NCI-H345 (cell line): ENCODE measurements around the gene UGGT2.

ENCODE experiments used
- DNase-seq: peaks from one replicate; lab custom pipeline; 2025; lab: John Stamatoyannopoulos, UW

Gene UGGT2, protein sequence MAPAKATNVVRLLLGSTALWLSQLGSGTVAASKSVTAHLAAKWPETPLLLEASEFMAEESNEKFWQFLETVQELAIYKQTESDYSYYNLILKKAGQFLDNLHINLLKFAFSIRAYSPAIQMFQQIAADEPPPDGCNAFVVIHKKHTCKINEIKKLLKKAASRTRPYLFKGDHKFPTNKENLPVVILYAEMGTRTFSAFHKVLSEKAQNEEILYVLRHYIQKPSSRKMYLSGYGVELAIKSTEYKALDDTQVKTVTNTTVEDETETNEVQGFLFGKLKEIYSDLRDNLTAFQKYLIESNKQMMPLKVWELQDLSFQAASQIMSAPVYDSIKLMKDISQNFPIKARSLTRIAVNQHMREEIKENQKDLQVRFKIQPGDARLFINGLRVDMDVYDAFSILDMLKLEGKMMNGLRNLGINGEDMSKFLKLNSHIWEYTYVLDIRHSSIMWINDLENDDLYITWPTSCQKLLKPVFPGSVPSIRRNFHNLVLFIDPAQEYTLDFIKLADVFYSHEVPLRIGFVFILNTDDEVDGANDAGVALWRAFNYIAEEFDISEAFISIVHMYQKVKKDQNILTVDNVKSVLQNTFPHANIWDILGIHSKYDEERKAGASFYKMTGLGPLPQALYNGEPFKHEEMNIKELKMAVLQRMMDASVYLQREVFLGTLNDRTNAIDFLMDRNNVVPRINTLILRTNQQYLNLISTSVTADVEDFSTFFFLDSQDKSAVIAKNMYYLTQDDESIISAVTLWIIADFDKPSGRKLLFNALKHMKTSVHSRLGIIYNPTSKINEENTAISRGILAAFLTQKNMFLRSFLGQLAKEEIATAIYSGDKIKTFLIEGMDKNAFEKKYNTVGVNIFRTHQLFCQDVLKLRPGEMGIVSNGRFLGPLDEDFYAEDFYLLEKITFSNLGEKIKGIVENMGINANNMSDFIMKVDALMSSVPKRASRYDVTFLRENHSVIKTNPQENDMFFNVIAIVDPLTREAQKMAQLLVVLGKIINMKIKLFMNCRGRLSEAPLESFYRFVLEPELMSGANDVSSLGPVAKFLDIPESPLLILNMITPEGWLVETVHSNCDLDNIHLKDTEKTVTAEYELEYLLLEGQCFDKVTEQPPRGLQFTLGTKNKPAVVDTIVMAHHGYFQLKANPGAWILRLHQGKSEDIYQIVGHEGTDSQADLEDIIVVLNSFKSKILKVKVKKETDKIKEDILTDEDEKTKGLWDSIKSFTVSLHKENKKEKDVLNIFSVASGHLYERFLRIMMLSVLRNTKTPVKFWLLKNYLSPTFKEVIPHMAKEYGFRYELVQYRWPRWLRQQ (N-terminal part only)

DNA sequence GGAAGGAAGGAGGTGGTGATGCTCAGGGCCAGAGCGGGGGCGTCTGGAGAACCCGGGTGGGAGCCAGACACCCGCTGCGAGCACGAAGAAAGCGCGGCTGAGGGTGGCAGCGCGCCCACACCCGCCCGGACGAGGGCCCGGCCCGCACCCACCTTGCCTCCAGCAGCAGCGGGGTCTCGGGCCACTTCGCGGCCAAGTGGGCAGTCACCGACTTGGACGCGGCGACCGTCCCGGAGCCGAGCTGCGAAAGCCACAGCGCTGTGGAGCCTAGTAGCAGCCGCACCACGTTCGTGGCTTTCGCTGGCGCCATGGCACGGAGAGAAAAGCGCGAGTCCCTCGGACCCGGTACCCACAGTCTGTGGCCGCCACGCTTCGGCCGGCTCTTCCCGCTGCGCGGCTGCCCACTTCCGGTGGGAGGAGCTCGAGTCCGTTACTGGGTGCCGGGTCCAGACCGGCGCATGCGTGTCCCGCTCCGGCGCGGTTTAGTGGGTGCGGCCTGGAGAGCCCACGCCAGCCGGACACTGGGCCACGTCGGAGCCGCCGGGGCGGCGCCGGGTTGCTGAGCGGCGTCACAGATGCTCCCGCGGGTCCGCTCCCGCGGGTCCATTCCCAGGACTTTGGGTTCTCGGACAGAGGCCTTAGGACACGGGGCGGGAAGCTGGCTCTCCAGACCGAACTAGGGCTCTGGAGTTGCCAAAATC lies at the start of gene UGGT2:
UGGT2 (minus strand) TSS at position 399 of the 701 bp plus-strand sequence; CDS start at position 310, 89 bp downstream.
- peak; percentile 89 for DNase-seq

DNA sequence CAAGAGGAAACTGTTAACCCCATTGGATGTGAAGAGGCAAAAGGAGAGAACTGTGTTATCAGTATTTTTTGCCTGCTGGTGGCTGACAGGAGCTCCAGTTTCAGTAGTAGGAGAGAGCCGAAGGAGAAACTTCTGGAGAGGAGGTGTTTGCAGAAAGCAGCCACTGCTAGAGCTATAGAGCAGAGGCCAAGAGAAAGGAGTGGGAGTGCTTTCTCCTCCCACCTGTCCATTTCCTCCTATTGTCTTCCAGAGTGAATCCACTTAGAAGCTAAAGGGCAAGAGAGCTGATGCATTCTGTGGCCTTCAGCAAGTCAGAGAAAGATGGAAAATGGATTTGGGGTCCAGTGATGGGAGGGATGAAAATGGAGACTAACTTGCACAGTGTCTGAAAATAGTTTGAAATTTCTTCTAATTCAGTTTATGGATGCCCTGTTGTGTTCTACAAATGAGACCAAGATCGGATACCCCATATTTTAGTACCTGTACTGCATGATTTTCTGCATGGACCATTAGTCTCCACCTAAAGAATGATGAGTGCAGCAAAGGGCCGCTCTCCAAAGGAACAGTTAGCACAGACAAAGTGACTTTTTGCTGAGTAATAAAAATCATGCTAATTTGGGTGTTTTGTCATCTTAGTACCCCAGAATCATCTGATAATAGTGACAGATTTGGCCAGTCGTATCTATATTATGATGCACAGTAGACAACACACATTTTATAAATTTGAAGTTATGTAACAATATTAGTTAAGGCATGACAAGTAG lies 47.4 kb upstream of the UGGT2 start:
- DNase-seq, result no peak

DNA sequence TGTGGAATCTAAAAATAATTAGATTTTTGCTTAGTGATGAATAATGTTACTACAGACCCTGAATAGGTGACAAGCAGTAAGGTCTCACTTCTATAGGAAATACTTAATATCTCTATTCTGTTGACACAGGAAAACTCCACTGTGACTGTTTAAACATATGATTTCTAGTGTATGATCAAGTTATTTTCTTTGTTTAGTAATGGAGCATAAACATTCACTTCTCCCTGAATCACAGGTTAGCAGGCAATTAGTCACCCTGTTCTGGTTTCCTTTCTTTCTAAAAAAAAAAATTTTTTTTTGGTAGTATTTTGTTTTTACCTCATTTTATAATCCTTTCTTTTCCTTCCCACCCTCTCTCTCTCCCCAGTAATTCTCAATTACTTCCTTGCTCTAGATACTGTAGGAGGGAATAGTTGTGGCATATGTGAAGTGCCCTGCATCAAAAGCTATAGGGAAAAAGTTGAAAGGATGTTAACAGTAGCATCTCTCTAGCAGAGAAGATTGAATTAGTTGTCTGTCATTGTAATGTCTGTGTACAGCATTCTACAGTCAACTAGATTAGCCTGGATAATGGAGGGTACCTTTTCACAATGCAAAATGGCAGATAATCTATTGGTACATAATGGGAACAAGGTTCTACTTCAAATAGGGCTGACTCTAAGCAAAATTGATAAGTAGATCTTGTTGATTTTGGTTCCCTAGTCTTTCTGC lies 40.2 kb upstream of the UGGT2 start:
- DNase-seq, result no peak

DNA sequence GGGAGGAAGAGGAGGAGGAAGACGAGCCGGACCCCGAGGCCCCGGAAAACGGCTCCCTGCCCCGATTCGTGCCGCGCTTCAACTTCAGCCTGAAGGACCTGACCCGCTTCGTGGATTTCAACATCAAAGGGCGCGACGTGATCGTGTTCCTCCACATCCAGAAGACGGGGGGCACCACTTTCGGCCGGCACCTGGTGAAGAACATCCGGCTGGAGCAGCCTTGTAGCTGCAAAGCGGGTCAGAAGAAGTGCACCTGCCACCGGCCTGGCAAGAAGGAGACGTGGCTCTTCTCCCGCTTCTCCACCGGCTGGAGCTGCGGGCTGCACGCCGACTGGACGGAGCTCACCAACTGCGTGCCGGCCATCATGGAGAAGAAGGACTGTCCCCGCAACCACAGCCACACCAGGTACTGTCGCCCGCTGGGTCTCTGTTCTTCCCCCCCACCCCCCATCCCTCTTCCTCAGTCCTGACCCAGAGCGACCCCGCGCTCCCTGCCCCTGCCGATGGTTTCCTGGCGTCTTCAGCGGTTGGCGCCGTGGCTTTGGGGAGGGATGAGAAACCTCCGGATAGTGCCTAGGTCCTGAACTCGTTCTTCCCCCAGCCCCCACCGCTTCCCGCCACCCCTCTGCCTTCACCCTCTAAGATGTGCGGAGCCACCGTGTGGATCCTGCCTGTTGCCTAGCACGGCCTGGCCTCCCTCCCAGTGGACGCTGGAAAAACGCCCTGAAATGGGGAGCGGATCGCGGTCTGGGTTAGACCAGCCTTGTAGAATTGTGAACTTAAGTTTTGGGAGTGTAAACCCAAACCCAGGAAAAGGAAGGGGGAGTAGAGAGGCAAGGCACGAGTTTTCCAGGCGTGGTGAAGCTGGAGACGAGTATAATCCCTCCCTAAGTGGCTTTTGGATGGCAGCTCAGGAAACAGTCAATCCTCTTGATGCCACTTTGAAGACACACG lies 38.2 kb upstream of the UGGT2 start:
- DNase-seq, result peak; percentile 32

DNA sequence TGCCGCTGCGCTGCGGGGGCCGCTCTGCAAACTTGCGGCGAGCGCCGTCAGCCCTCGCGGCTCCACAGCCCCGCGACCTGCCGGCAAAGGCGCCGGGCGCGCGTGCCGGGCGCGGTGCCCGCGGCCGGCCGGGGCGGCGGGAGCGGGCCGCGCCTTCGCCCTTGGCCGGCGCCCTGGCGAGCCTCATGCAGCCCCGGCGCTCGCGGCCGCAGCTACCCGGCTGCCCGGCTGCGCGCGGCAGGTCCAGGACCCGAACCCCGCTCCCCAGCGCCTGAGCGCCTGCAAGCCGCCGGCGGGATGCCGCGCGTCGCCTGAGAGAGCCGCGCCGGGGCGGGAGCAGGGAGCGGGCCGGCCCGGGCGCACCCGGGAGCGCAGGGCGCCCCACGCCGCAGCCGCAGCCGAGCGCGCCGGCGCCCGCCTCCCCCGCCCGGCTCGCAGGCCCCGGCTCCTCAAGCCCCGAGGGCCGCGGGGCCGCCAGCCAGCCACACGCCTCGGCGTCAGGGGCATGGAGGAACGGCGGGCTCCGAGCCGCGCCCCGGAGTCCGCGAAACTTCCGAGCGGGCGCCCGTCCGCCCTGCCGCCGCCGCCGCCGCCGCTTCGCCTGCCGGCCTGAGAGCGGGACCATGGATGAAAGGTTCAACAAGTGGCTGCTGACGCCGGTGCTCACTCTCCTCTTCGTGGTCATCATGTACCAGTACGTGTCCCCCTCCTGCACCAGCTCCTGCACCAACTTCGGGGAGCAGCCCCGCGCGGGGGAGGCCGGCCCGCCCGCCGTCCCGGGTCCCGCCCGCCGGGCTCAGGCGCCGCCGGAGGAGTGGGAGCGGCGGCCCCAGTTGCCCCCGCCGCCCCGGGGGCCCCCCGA lies 37.3 kb upstream of the UGGT2 start:
- DNase-seq, result peak; percentile 45

DNA sequence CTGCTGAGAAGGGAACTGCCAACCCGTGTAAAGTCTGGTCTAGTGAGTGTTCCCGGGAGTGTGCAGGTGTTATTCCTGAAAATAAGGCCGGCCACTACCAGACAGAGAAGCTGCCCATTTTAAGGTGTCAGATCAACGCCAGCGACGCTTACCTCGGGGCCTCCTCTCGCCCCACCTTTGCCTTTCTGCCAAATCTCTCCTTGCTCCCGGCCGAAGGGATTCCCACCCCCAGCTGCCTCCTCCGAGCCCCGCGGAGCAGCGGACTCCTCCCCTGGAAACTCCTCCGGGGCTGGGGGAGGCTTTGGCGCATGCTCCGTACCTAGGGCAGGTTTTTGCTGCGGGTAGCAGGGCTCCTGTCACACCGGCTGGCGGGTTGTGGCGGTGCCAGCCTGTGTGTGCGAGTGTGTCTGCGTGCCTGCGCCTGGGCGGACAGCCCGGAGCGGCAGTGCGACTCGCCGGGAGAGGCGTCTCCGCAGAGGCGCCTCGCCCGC lies 36.6 kb upstream of the UGGT2 start, which contains the start of gene HS6ST3:
HS6ST3 (plus strand) TSS at position 359 of the 491 bp plus-strand sequence.
- peak; percentile 83 for DNase-seq

DNA sequence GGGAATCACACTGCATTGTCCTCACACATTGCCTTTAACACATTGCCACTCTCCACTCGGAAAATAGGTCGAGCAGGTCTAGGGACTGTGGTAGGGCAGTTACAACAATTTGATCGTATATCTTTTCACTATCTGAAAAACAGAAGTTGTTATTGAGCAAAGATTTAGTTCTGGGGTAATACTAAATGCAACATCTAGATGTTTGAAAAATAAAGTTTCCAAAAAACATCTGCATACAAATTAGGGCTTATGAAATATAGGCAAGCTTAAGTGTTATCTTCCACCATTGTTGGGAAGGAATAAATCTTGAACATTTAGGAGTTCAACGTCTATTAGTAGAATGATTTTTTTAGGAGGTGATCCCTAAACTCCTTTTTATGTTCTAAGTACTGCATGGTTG lies 35.9 kb upstream of the UGGT2 start:
- no peak for DNase-seq

DNA sequence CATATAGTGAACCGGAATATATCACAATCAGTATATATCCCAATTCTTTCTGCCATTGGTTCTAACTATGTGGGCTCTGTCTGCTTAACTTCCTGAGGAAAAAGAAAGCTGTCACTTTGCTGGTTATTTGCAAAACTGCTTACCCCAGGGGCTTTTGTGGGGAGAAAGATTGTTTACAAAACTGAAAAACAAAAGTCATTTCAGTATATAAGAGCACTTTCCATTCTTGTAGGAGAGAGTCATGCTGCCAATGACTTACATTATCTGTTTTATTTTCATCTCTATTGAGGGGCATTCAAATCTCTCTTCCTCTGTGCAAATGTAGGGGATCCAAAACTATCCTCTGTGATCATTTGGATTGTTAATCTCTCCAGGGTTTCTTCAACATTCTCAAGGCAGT lies 33.5 kb upstream of the UGGT2 start:
- no peak for DNase-seq

DNA sequence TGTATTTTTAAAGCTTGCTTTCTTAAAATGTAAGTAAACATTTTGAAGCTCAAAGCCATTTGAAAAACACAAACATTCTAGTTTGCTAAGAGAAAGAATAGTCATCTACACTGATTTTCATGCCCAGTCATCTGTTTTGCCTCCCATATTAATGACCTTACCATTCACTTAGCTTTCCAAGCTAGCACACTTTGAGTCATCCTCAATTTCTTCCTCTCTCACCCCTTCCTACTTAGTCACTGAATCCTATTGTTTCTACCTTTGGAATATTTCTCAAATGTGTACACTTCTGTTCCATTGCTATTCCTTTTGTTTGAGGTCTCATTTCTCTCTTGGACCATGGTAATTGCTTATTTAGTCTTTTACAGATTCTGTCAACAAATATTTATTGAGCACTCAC lies 29.4 kb upstream of the UGGT2 start:
- DNase-seq, result no peak

DNA sequence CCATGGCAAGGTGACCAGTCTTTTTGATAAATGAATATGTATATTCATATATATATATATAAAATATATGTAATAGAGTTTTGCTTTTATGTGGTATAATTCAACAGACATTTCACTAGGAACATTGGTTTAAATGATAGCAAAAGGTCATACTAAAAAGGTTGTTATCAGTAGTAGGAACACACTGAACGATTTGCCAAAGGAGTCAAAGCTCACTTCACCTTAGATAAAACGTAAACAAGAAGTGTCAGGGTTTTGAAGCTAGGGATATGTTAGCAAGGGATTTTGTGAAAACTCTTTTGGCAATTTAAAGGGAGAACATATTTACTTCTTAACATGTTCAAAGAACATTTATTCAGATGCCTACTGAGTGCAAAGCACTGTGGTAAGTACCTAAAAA lies 28.7 kb upstream of the UGGT2 start:
- no peak for DNase-seq

DNA sequence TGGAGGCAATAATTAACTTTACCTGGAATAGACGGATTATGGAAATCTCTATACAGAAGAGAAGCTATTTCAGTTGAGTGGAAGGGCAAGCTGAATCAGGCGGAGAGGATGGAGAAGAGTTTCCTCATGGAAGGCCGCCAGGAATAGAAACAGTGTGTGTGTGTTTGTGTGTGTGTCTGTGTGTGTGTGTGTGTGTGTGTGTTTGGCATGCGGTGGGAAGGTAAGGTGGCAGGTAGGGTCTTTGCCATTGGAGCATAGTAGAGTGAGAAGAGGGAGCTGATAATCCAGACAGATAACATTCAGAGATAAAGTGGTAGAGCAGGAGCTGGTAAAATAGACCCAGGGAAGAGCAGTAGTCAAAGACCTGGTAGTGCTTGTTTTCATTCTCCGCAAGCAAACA lies 27.5 kb upstream of the UGGT2 start:
- DNase-seq, result peak; percentile 14

DNA sequence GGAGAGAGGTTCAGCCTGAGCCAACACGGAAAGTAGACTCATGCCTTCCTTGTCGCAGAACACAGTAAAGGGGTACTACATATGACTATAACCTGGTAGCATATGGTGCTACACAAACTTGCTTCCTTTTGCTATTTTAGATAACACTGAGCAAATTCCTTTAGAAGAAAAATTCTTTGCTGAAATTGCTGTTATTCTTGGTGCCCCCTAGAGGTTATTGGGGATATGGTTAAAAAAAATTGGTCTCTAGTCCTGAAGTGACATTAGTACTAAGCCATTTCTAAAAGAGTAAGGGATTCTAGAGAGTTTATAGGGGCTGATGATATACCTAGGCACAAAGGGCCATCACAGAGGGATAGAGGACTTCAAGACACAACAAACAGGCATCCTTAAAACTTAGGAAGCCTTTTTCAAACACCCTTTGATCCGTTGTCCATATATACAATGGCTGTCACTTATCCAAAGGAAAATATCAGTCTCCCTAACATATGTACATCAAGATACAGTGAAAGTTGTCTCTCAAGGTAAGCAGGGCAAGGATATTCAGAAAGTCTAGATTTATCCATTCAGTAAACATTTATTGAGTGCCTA lies 22.8 kb upstream of the UGGT2 start:
- no peak for DNase-seq

DNA sequence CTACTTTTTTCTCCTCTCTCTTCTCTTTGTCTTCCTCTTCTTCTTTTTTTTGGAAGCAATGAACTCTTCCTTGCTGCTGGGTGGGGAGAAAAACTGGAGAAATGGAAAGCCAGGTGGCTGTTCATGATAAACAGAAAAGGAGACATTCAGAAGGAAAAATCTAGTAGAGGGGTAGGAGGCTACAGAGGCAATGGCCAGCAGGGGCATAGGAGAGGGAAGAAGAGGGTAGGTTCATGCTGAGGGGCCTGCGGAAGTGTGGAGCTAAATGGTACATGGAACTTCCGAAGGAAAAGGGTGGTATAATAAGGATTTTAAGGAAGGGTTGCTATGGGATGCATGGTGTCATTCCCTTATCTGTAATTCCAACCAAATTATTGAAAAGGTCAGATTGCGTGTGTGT lies 19.2 kb upstream of the UGGT2 start:
- DNase-seq, result no peak

DNA sequence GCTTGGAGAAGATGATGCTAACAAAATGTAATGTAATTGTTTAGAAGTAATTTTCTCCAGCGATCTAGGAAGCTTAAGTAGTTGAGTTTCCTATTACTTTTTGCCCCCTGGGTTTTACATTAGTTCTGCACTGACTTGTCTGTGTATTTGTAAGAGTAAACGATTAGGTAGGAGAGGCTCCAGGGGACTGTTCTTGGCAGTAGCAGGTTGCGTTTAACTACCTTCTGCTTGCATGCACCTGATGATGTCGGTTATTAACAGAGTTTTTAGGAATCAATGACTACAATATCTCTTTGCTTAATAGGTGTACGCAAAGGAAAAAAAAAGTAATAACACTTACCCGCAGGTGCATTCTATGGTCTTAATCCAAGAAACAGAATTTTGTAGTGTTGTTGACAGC lies 18.3 kb upstream of the UGGT2 start:
- no peak for DNase-seq

DNA sequence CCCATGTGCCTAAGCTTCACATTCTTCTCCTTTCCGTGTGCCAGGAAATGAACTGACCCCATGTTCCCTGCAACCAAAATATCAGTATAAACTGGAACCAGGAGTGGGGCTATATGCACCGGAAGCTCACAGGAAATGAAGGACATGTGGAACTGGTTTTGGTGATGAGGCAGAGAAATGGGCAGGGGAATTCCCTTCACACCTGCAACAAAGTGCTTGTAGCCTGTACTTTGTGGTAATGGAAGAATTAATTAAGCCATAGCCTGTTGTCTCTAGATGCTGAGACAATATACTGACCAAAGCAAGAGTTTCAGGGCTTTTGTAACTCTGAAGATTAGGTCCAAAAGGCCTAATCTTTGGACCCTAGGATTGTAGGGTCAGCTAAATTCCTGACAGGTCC lies 15.5 kb upstream of the UGGT2 start:
- DNase-seq, result no peak

DNA sequence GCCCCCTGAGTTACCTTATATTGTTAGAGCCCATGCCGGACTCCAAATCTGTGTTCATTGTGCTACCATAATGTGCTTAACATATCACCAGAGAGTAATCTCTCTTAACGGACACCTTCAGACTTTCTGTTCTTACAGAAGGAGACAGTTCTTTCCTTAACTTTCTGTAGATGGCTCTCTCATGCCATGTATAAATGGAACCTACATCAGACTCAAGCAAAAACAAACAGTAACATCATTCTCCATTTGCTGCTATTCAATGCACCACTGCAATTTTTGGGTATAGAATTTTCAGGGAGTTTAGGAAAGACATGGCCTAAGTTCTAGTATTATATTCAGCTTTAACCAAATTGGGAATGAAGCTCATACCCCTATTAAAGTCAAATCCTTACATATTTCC lies 12.6 kb upstream of the UGGT2 start:
- no peak for DNase-seq

DNA sequence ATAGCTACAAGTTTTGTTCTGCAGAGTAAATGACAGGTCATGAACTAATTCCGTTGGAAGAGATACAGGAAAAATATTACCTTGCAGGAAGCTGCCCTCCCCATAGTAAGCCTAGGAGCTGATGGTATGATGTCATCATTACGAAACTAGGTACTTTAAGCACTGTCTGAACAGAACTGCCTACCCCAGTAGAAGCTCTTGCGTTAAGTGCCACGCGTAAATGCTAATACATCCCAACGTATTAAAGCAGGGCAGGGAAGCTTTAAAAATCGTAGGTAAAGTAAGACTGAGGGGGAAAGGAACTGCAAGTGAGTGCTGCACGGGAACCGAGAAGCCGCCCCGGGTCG lies 572 bp downstream of the UGGT2 start:
- peak; percentile 66 for DNase-seq
